Stimulated activated CD4-positive, alpha-beta T cell treated with anti-CD3 and anti-CD28 coated beads, Interleukin-2, amount 100 ng/mL, for 4 hours (primary cell): Measurements from ENCODE around the gene FMO4.
"Not testable (repeated sequence)": the region's sequence is repeated elsewhere in the genome, so short reads cannot be mapped to it uniquely, and the experiment has no call there.

Experiments used
- DNase-seq: peaks from one replicate; pipeline ENCODE4 v3.0.0-alpha.2; 2020; ENCODE audit warnings: low read depth

FMO4 gene, protein sequence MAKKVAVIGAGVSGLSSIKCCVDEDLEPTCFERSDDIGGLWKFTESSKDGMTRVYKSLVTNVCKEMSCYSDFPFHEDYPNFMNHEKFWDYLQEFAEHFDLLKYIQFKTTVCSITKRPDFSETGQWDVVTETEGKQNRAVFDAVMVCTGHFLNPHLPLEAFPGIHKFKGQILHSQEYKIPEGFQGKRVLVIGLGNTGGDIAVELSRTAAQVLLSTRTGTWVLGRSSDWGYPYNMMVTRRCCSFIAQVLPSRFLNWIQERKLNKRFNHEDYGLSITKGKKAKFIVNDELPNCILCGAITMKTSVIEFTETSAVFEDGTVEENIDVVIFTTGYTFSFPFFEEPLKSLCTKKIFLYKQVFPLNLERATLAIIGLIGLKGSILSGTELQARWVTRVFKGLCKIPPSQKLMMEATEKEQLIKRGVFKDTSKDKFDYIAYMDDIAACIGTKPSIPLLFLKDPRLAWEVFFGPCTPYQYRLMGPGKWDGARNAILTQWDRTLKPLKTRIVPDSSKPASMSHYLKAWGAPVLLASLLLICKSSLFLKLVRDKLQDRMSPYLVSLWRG

GRCh38 chr1:171313835-171314320 lies at the start of gene FMO4:
TSS of gene FMO4 (plus strand) at chr1:171314183. CDS start at chr1:171319826, 5,643 bp downstream.
- peak; percentile 83 for DNase-seq

DNA sequence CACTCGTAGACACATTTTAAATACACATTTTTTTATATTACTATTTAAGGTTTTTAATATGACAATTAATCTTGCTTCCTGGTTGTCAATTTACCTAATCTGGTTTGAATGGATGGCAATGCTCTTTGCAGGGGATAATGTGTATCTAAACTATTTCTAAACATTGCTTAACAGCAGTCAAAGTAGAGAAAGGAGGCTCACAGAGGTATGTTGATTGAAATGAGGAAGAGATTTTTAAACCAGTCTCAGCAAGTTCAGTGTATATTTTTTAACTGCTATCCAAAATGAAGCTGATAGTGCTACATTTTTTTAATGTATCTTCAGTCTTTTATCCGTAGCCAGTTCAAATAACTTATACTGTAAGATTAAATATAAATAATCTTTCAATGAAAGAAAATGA lies 48.3 kb upstream of the FMO4 start:
- DNase-seq, result no peak

- DNase-seq, result no peak
Measured at GRCh38 chr1:171266930-171267329, 47.1 kb upstream of the FMO4 start.

GRCh38 chr1:171267391-171267790 lies 46.6 kb upstream of the FMO4 start:
- no peak for DNase-seq

DNA sequence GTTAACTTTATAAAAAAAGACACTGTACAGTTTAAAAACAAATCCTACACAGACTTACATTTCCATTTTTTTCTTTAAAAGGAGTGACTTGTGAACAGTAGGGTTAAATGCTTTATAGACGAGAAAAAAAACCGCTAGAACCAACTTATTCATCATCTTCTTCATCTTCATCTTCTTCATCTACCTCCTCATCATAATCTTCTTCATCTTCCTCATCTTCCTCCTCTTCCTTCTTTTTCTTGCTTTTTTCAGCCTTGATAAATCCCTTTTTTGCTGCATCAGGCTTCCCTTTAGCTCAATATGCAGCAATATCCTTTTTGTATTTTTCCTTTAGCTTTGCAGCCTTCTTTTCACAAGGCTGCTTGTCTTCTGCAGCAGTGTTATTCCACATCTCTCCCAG lies 43.2 kb upstream of the FMO4 start:
- DNase-seq, result no peak

DNA sequence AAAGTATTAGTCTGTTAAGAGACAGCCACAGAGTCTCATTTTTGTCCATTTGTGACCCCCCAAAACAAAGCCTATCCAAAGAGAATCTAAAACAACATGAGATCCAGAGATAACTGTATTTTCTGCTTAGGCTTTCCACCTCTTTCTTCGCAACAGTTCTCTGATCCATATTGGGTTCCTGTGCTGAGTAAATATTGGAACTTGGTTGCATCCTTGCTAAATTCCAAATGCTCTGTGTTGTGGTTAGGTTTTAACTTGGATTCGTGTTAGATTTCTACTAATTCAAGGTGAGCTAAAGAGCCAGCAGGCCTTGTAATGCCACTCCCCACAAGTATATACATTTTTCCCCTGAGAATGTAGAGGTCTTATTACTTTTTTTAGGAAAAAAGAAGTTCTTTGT lies 36.4 kb upstream of the FMO4 start:
- no peak for DNase-seq

DNA sequence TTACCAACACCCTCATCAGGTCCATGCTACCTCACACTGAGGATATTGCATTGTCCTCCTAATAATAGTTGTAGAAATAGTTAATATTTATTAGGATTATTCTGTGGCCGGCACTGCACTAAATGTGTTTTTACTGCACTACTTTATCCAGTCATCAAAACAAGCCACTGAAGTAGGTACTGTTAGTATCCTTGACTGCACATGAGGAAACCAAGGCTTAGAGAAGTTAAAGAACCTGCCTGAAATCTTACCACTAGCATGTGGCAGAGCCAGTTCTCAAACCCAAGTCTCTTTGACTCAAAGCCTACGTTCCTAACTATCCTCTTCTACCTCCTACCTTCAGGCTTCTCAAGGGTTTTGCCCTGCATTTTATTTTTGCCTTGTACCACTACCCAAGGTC lies 34.7 kb upstream of the FMO4 start:
- no peak for DNase-seq

DNA sequence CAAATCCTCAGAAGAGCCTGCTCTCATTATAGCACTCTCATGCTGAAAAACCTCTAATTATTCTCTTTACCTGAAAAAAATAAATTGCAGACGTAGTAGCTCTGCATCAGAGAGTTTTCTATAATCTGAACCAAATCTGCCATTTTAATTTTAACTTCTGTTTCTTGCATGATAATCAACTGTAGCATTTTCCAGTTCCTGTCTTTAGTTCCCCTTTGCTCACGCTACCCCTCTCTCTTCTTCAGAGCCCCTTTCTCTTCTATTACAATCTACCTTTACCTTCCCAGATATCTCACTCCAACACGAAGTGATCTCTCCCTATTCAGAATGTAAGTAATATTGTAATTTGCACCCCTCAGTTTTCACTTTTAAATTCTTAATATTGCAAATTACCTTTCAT lies 34.3 kb upstream of the FMO4 start:
- DNase-seq, result no peak

DNA sequence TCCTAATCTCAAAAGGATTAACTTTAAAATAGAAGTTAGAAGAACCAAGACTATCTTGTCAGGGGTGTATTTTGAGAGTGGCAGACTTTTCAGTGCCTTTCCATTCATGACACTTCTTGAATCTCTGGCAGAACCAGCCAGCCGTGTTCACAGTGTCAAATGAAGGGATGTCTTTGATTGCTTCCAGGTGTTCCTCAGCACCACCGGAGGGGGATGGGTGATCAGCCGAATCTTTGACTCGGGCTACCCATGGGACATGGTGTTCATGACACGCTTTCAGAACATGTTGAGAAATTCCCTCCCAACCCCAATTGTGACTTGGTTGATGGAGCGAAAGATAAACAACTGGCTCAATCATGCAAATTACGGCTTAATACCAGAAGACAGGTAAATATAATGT lies 33.4 kb upstream of the FMO4 start:
- no peak for DNase-seq

GRCh38 chr1:171286032-171286705 lies 27.8 kb upstream of the FMO4 start:
- no peak for DNase-seq

- DNase-seq, result no peak
Measured at GRCh38 chr1:171290621-171291020, 23.4 kb upstream of the FMO4 start.

DNA sequence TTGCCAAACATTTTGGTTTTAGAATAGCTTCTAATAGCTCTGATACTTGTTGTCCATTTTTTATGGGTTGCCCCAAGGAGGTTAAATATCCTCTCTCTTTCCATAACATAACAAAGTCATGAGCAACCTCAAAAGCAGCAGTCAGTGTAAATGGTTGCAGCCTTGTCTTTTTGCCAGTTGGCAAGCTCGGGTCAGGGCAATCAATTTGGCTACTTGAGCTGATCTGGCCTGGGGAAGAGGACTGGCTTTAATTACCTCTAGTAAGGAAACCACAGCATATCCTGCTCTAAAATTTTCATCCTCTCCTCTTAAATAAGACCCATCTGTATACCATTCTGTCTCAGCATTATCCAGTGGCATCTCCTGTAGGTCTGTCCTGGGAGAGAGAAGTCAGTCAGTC lies 21.2 kb upstream of the FMO4 start:
- no peak for DNase-seq

- DNase-seq, result not testable (repeated sequence)
Measured at GRCh38 chr1:171295383-171295782, 18.6 kb upstream of the FMO4 start.

- DNase-seq, result no peak
Measured at GRCh38 chr1:171295821-171296220, 18.2 kb upstream of the FMO4 start.

DNA sequence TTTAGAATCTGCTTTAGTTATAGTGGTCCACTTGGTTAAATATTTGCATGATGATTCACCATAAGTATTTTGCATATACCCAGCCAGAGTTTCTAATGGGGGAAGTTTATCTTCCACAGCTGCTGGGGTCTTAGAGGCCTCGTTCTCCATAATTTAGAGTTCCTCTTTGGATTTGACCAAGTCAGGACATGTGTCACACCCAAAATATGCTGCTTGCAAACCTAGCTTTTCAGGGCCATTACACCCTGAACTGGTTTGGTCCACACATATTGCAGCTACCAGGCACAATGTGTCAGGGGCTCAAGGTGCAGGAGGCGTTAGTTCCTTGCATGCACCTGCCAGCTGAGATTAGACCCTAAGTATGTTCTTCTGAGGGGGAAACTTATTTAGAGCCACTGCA lies 17.1 kb upstream of the FMO4 start:
- DNase-seq, result no peak

- DNase-seq, result no peak
Measured at GRCh38 chr1:171298696-171299095, 15.3 kb upstream of the FMO4 start.

- no peak for DNase-seq
Measured at GRCh38 chr1:171299342-171299741, 14.6 kb upstream of the FMO4 start.

DNA sequence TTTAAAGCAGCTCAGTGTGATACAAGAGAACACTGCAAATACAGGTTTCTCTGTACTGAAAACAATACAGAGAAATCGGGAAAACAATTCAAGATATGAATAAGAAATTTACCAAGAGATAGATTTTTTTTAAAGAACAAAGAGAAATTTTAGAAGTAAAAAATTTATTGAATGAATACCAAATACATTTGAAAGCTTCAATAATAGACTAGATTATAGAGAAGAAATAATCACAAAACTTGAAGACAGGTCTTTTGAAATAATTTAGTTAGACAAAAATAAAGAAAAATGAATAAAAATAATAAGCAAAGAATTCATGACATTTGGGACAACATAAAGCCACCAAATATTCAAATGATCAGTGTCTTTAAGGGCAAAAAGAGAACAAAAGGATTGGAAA lies 13.6 kb upstream of the FMO4 start:
- no peak for DNase-seq

DNA sequence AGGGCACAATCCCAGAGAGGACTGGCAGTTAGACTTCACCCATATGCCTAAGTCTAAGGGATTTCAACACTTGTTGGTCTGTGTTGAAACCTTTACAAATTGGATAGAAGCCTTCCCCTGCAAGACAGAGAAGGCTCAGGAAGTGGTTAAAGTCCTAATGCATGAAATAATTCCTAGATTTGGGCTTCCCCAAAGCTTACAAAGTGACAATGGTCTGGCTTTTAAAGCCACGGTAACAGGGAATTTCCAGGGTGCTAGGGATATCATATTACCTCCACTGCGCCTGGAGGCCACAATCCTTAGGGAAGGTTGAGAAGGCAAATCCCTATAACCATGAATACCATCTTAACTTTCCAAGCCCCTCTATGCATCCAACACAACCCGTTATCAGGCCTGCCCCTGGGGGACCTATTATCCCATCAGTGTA lies 3.3 kb upstream of the FMO4 start:
- no peak for DNase-seq

DNA sequence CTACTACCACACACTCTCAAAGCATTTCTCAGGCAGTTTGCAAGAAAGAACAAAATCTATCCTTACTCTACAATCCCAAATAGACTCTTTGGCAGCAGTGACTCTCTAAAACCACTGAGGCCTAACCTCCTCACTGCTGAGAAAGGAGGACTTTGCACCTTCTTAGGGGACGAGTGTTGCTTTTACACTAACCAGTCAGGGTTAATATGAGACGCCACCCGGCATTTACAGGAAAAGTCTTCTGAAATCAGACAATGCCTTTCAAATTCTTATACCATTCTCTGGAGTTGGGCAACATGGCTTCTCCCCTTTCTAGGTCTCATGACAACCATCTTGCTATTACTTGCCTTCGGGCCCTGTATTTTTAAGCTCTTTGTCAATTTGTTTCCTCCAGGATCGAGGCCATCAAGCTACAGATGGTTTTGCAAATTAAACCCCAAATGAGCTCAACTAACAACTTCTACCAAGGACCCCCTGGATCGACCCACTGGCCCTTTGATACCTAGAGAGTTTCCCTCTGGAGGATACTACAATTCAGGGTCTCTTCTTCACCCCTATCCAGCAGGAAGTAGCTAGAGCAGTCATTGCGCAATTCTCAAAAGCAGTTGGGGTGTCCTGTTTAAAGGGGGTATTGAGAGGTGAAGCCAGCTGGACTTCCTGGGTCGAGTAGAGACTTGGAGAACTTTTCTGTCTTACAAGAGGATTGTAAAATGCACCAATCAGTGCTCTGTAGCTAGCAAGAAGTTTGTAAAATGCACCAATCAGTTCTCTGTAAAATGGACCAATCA lies 2.0 kb upstream of the FMO4 start:
- DNase-seq, result no peak

DNA sequence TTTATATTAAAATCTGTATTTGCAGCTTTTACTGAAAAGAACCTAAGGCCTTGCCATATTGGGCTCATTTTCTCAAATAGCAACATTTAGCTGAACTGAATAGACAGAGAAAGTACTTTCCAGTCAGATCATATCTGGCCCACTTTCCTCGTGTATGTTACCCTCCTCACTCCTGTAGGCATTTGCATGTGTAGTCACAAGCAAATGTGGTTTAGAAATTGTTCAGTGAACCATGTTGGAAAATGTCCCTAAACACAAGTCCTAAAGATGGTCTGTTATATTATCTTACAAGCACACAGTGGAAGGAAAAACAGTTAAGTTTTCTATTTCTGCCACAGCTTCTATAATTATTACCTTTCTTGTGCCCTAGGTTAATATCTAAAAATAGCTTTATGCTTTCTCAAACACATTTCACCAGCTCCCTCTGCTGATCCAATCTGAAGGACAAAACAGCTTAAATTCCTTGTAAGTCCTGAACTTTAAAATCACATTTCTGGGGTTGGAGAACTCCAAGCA lies 606 bp upstream of the FMO4 start:
- no peak for DNase-seq

GRCh38 chr1:171329251-171329650 lies 15.3 kb downstream of the FMO4 start:
- no peak for DNase-seq
